GM12878 (cell line): Measurements from ENCODE around the gene SENP7. TPM values are rescaled to one million over a fixed set of nuclear protein-coding genes. Genes with fewer than 3 reads are reported as not detected.

ENCODE experiments used
- ATAC-seq: fragments of 200-7000 bp; cut with Tn5 transposase; 3 replicates; pipeline ENCODE4 v1.9.1; 2020; ENCODE audit warnings: mild to moderate bottlenecking, moderate library complexity
- BruUV-seq: library from RNA; stranded (reverse); fragments of 400-500 nt; replicated peaks from 2 replicates; lab custom pipeline; 2021; lab: Mats Ljungman, UMichigan
- CTCF ChIA-PET: fragments of 300-600 bp; sonication (Branson Sonifier 250); formaldehyde crosslinking; extraction: SDS; loops from one replicate; lab custom pipeline; 2021; ENCODE audit warnings: inconsistent platforms; lab: Yijun Ruan, JAX
- POLR2A ChIA-PET: fragments of 350-600 bp; formaldehyde crosslinking; extraction: SDS; loops from one replicate; lab custom pipeline; 2021; ENCODE audit warnings: inconsistent platforms; lab: Charles Lee
- RAD21 ChIA-PET: fragments of 300-600 bp; sonication (Branson Sonifier 250); formaldehyde crosslinking; loops from one replicate; lab custom pipeline; 2023; ENCODE audit warnings: antibody characterized with exemption; ENCODE audit not compliant: unreplicated experiment; lab: Charles Lee
- SMC1A ChIA-PET: fragments of 300-600 bp; sonication (Branson Sonifier 250); formaldehyde crosslinking; loops from one replicate; lab custom pipeline; 2023; ENCODE audit not compliant: unreplicated experiment, uncharacterized antibody; lab: Charles Lee
- DNase-seq: peaks from one replicate; pipeline ENCODE4 v3.0.0-alpha.2; 2011; ENCODE audit warnings: low read depth, low spot score
- FAIRE-seq: peaks from 3 replicates; lab custom pipeline; 2011; peaks lifted over from hg19 to GRCh38; lab: Jason Lieb, UNC
- H2AFZ ChIP-seq: 2 replicates; pipeline ENCODE4 v1.6.0; 2011; ENCODE audit warnings: low read depth, low read length, control low read depth; ENCODE audit not compliant: control insufficient read depth
- H3K27ac ChIP-seq: 2 replicates; pipeline ENCODE4 v1.5.1; 2011; ENCODE audit warnings: control low read depth; ENCODE audit not compliant: control insufficient read depth, insufficient read depth
- H3K27me3 ChIP-seq, 2 experiments: replicated peaks in 1 of 2; 2 replicates each; pipeline versions ENCODE4 v1.6.0 to v1.6.1; 2011; ENCODE audit warnings: low read length in 1 of 2; ENCODE audit not compliant: control insufficient read depth in 2 of 2, insufficient read depth in 2 of 2
- H3K36me3 ChIP-seq, 2 experiments: 2 replicates each; pipeline ENCODE4 v1.5.1; 2011; ENCODE audit warnings: low read length in 1 of 2; ENCODE audit not compliant: control insufficient read depth in 2 of 2, insufficient read depth in 2 of 2
- H3K4me1 ChIP-seq: 2 replicates; pipeline ENCODE4 v1.6.1; 2011; ENCODE audit warnings: mild to moderate bottlenecking, low read length, moderate library complexity, mixed read lengths; ENCODE audit not compliant: control insufficient read depth, insufficient read depth
- H3K4me2 ChIP-seq: 2 replicates; pipeline ENCODE4 v1.6.0; 2011; ENCODE audit warnings: control low read depth; ENCODE audit not compliant: control insufficient read depth, insufficient read depth
- H3K4me3 ChIP-seq: fragments of 200-600 bp; sonication (generic); 2 replicates; pipeline ENCODE4 v1.5.1; 2016
- H3K79me2 ChIP-seq: 2 replicates; pipeline ENCODE4 v1.6.0; 2011; ENCODE audit warnings: low read length; ENCODE audit not compliant: control insufficient read depth, insufficient read depth
- H3K9ac ChIP-seq: 2 replicates; pipeline ENCODE4 v1.8.0; 2011; ENCODE audit warnings: low read length, control low read depth, mixed read lengths; ENCODE audit not compliant: control insufficient read depth, insufficient read depth
- H3K9me3 ChIP-seq: replicated peaks from 3 replicates; pipeline ENCODE4 v1.5.1; 2011; ENCODE audit warnings: mild to moderate bottlenecking, low read length; ENCODE audit not compliant: control insufficient read depth, insufficient read depth
- H4K20me1 ChIP-seq: 2 replicates; pipeline ENCODE4 v1.6.0; 2011; ENCODE audit not compliant: control insufficient read depth, insufficient read depth
- CBX5 ChIP-seq: sonication (generic); IDR thresholded peaks from 2 replicates; pipeline ENCODE4 v1.6.1; 2016; ENCODE audit warnings: low read depth, moderate library complexity, mild to moderate bottlenecking, inconsistent platforms
- DPF2 ChIP-seq: fragments of 450-650 bp; IDR thresholded peaks from 2 replicates; pipeline ENCODE4 v1.6.1; 2017; ENCODE audit warnings: mild to moderate bottlenecking
- IRF4 ChIP-seq: IDR thresholded peaks from 2 replicates; pipeline ENCODE4 v1.6.1; 2011; ENCODE audit warnings: low read depth, low read length
- JUNB ChIP-seq: IDR thresholded peaks from 2 replicates; pipeline ENCODE4 v1.6.1; 2016; ENCODE audit warnings: antibody characterized with exemption, mild to moderate bottlenecking
- KLF5 ChIP-seq: fragments of 450-650 bp; IDR thresholded peaks from 2 replicates; pipeline ENCODE4 v1.6.1; 2014; ENCODE audit warnings: mild to moderate bottlenecking; ENCODE audit not compliant: partially characterized antibody
- MYC ChIP-seq: IDR thresholded peaks from 2 replicates; pipeline ENCODE4 v1.6.1; 2011; ENCODE audit warnings: mild to moderate bottlenecking, low read length, moderate library complexity, inconsistent platforms; ENCODE audit not compliant: insufficient read depth, insufficient replicate concordance, insufficient read length, severe bottlenecking
- PBX3 ChIP-seq: IDR thresholded peaks from 2 replicates; pipeline ENCODE4 v1.6.1; 2011; ENCODE audit warnings: mild to moderate bottlenecking, low read depth, low read length, moderate library complexity; ENCODE audit not compliant: insufficient replicate concordance
- SMAD1 ChIP-seq: fragments of 450-650 bp; IDR thresholded peaks from 2 replicates; pipeline ENCODE4 v1.6.1; 2018; ENCODE audit warnings: mild to moderate bottlenecking, low read depth; ENCODE audit not compliant: partially characterized antibody
- SRF ChIP-seq, 2 experiments: IDR thresholded peaks; 2 replicates each; pipeline ENCODE4 v1.6.1; 2011; ENCODE audit warnings: low read depth in 2 of 2, low read length in 2 of 2, mild to moderate bottlenecking in 1 of 2, moderate library complexity in 1 of 2
- YBX1 ChIP-seq: fragments of 450-650 bp; IDR thresholded peaks from 2 replicates; pipeline ENCODE4 v1.6.1; 2016; ENCODE audit warnings: antibody characterized with exemption
- WGBS: methylation state at CpG from one replicate; pipeline ENCODE4 v1.1.6; 2016; ENCODE audit warnings: low lambda C conversion rate; ENCODE audit not compliant: insufficient replicate concordance, insufficient coverage; ENCODE audit errors: missing lambda C conversion rate; 5-methylcytosine and 5-hydroxymethylcytosine counted together
- in situ Hi-C: fragments of 300-500 bp; cut with MboI; formaldehyde crosslinking; loops from 9 replicates; pipeline ENCODE4 v1.14.3; 2018; ENCODE audit warnings: mixed read lengths
- intact Hi-C: fragments of 100-400 bp; cut with micrococcal nuclease; formaldehyde crosslinking; loops from one replicate; pipeline ENCODE4 v1.14.2; 2022; ENCODE audit not compliant: unreplicated experiment
- polyA plus RNA-seq, 11 experiments: library from polyadenylated mRNA; depleted of rRNA in 4 of 11; unstranded in 6 of 11; stranded (reverse) in 5 of 11; fragments of >200 nt; fragmentation: Nextera tagmentation in 4 of 11; fragmentation: Illumina TruSeq in 1 of 11; extraction: Ambion mirVana in 4 of 11; extraction: Trizol in 1 of 11; gene quantifications; 1 replicate in 1 of 11; 2 replicates in 10 of 11; pipeline versions ENCODE4 v1.2.1 to v1.2.3, GENCODE V29; 2011 to 2016; ENCODE audit warnings: inconsistent platforms in 2 of 11, missing spikeins in 2 of 11, low read depth in 1 of 11
- total RNA-seq, 4 experiments: library from RNA; depleted of rRNA in 3 of 4; stranded (reverse); fragments of >200 nt in 3 of 4; fragmentation: Illumina TruSeq in 1 of 4; extraction: Trizol in 1 of 4; gene quantifications; 2 replicates each; pipeline versions ENCODE4 v1.2.1 to v1.2.3, GENCODE V29; 2013 to 2021
- TF ChIP-seq, protein P1 (sequence below): IDR thresholded peaks from 2 replicates; pipeline ENCODE4 v1.6.1; 2012; ENCODE audit warnings: mild to moderate bottlenecking, low read depth, low read length

The SENP7 gene
- total and polyA plus RNA-seq, 10 of the 15 experiments (the other 5 are each of a cell fraction or from before 2014, with no cell fraction given) = 2.6 to 14.7 (median 8.3) TPM

DNA sequence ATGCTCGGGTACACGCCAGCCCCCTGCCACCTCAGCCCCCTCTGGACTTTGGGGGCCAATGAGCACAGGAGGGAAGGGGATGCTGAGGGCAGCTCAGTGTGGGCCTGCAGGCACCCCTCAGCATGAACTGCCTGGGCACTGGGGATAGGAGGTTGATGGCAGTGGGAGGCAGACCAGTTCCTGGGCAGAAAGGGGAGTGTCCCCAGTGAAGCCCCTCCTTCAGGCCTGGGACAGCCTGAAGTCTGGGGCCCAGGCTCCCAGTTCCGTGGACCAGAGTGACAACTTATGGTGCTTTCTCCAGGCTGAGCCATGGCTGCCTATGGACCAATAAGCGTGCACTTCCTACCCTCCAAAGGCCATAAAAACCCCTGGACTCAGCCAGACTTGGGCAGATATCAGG, 129.4 kb downstream of the SENP7 start:
- no peak for TF ChIP-seq MYC
- TF ChIP-seq IRF4 = no peak
- no peak for TF ChIP-seq SRF (IDR thresholded peaks at IDR 0.05; ENCODE audit: low read depth in 2 of 2, low read length in 2 of 2)
- no peak for TF ChIP-seq DPF2
- no peak for TF ChIP-seq PBX3
- TF ChIP-seq SMAD1 = no peak
- TF ChIP-seq KLF5 = no peak
- no peak for TF ChIP-seq CBX5
- TF ChIP-seq JUNB = no peak
- no peak for TF ChIP-seq YBX1
- TF ChIP-seq, protein P1, sequence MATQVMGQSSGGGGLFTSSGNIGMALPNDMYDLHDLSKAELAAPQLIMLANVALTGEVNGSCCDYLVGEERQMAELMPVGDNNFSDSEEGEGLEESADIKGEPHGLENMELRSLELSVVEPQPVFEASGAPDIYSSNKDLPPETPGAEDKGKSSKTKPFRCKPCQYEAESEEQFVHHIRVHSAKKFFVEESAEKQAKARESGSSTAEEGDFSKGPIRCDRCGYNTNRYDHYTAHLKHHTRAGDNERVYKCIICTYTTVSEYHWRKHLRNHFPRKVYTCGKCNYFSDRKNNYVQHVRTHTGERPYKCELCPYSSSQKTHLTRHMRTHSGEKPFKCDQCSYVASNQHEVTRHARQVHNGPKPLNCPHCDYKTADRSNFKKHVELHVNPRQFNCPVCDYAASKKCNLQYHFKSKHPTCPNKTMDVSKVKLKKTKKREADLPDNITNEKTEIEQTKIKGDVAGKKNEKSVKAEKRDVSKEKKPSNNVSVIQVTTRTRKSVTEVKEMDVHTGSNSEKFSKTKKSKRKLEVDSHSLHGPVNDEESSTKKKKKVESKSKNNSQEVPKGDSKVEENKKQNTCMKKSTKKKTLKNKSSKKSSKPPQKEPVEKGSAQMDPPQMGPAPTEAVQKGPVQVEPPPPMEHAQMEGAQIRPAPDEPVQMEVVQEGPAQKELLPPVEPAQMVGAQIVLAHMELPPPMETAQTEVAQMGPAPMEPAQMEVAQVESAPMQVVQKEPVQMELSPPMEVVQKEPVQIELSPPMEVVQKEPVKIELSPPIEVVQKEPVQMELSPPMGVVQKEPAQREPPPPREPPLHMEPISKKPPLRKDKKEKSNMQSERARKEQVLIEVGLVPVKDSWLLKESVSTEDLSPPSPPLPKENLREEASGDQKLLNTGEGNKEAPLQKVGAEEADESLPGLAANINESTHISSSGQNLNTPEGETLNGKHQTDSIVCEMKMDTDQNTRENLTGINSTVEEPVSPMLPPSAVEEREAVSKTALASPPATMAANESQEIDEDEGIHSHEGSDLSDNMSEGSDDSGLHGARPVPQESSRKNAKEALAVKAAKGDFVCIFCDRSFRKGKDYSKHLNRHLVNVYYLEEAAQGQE = no peak
- Histone ChIP-seq H3K4me1 (peaks cover 11% of the 10 kb centered on the region; the same call in 1 of the 2 replicates), H3K4me3 (no peak overlapping the region), H3K27me3 (no peaks in the 10 kb centered on the region), H3K27ac (no peak overlapping the region), H3K79me2 (no peaks in the 10 kb centered on the region), H3K36me3 (no peaks in the 10 kb centered on the region; a peak in 2 of 4 replicates), H3K4me2 (no peak overlapping the region), H3K9me3 (no peaks in the 10 kb centered on the region; the same call in 1 of the 3 replicates), H3K9ac (no peak overlapping the region), H2AFZ (no peak overlapping the region), H4K20me1 (no peaks in the 10 kb centered on the region)
- 96% methylated on average over 4 of the region's 4 CpGs for WGBS
- no TSS peak for BruUV-seq
- intact Hi-C loops = loop anchor here (5.0 to 10.0 kb wide), 3 partner anchors 181 to 791 kb away; partner anchors contain the start of gene TRMT10C
- FAIRE-seq (no peak), DNase-seq (no peak), ATAC-seq (no peak)
- ChIA-PET POLR2A (no interaction called here), SMC1A (interaction anchor here (2.3 kb wide), 1 partner anchor 314 kb away, joined by 18 read pairs; no protein-coding TSS in a partner anchor), RAD21 (no interaction called here), CTCF (interaction anchor here (0.9 to 1.4 kb wide), 2 partner anchors 10 to 13 kb away, joined by 3 to 4 read pairs; no protein-coding TSS in a partner anchor)
- in situ Hi-C loops = loop anchor here (5.0 kb wide), 1 partner anchor 311 kb away; no protein-coding TSS in a partner anchor
